Right lung (tissue), 5 donors: ENCODE data around the gene PRDX5. TPM values are rescaled to one million over a fixed set of nuclear protein-coding genes. Genes with fewer than 3 reads are reported as not detected.
"Not testable (repeated sequence)": the region's sequence is repeated elsewhere in the genome, so short reads cannot be mapped to it uniquely, and the experiment has no call there.

Experiments used
- DNase-seq, 2 donors: peaks; one replicate each; pipeline ENCODE4 v3.0.0-alpha.2; 2013
- polyA plus RNA-seq, 5 donors: library from polyadenylated mRNA; unstranded; fragments of 120-200 nt; gene quantifications; one replicate each; pipeline versions ENCODE4 v1.2.1 to v1.2.3, GENCODE V29; 2013; ENCODE audit warnings: inconsistent platforms in 1 of 5, low replicate concordance in 1 of 5; ENCODE audit not compliant: insufficient read length in 5 of 5, insufficient read depth in 1 of 5

The PRDX5 gene
- polyA plus RNA-seq, 5 donors = 141 to 272 (median 177) TPM

- DNase-seq = no peak
Observed at GRCh38 chr11:64321533-64321932, 3.6 kb downstream of the PRDX5 start.

- DNase-seq = no peak
Observed at GRCh38 chr11:64322925-64323260, 5.0 kb downstream of the PRDX5 start.

- no peak for DNase-seq
Observed at GRCh38 chr11:64323373-64323772, 5.5 kb downstream of the PRDX5 start.

GRCh38 chr11:64323984-64324383, 6.1 kb downstream of the PRDX5 start:
- not testable (repeated sequence) for DNase-seq

- no peak for DNase-seq
Observed at GRCh38 chr11:64324692-64325469, 7.0 kb downstream of the PRDX5 start.

- DNase-seq = no peak
Observed at GRCh38 chr11:64327375-64327774, 9.5 kb downstream of the PRDX5 start.

GRCh38 chr11:64327993-64328392, 10.1 kb downstream of the PRDX5 start:
- DNase-seq = no peak

- no peak for DNase-seq
Observed at GRCh38 chr11:64330888-64331287, 13.0 kb downstream of the PRDX5 start.

- no peak for DNase-seq
Observed at GRCh38 chr11:64331569-64332371, 13.8 kb downstream of the PRDX5 start.

GRCh38 chr11:64333556-64333955, 15.6 kb downstream of the PRDX5 start:
- DNase-seq = no peak

- no peak for DNase-seq
Observed at GRCh38 chr11:64334764-64335735, 17.1 kb downstream of the PRDX5 start.

GRCh38 chr11:64337538-64338249, 19.8 kb downstream of the PRDX5 start:
- no peak for DNase-seq

- no peak for DNase-seq
Observed at GRCh38 chr11:64338716-64339115, 20.8 kb downstream of the PRDX5 start.

- DNase-seq = no peak
Observed at GRCh38 chr11:64339286-64339685, 21.4 kb downstream of the PRDX5 start.

GRCh38 chr11:64339754-64340408, 22.0 kb downstream of the PRDX5 start, which contains the start of gene CCDC88B:
CCDC88B (plus strand) TSS chr11:64340204; CDS start chr11:64340267, 63 bp downstream.
- no peak for DNase-seq

- DNase-seq = no peak
Observed at GRCh38 chr11:64340671-64341335, 22.9 kb downstream of the PRDX5 start.

GRCh38 chr11:64341429-64341828, 23.5 kb downstream of the PRDX5 start:
- no peak for DNase-seq

- peak; percentile 61 to 68 for DNase-seq
Observed at GRCh38 chr11:64341851-64342791, 24.2 kb downstream of the PRDX5 start.
